GM23338 (cell line): ENCODE results near the gene SLC39A7. TPM values are rescaled to one million over a fixed set of nuclear protein-coding genes. Genes with fewer than 3 reads are reported as not detected.

Experiments used
- ATAC-seq: fragments of 200-7000 bp; cut with Tn5 transposase; 3 replicates; pipeline ENCODE4 v1.9.1; 2020
- DNase-seq: peaks from one replicate; pipeline ENCODE4 v3.0.0-alpha.2; 2015; ENCODE audit warnings: low spot score
- H2AFZ ChIP-seq: fragments of 200-600 bp; sonication (generic); 2 replicates; pipeline ENCODE4 v1.8.0; 2016; ENCODE audit warnings: antibody characterized with exemption, mild to moderate bottlenecking, moderate library complexity
- H3F3A ChIP-seq: fragments of 200-600 bp; sonication (generic); replicated peaks from 2 replicates; pipeline ENCODE4 v1.8.0; 2017; ENCODE audit warnings: antibody characterized with exemption, mixed run types, low read depth
- H3K27ac ChIP-seq: fragments of 200-600 bp; sonication (generic); 2 replicates; pipeline ENCODE4 v1.6.1; 2016; ENCODE audit warnings: low read depth
- H3K27me3 ChIP-seq: fragments of 200-600 bp; sonication (generic); 2 replicates; pipeline ENCODE4 v1.8.0; 2016; ENCODE audit warnings: mild to moderate bottlenecking, mixed run types, moderate library complexity; ENCODE audit not compliant: insufficient read depth
- H3K36me3 ChIP-seq: fragments of 200-600 bp; sonication (generic); 2 replicates; pipeline ENCODE4 v1.8.0; 2016; ENCODE audit warnings: mild to moderate bottlenecking; ENCODE audit not compliant: insufficient read depth
- H3K4me1 ChIP-seq: fragments of 200-600 bp; sonication (generic); 2 replicates; pipeline ENCODE4 v1.8.0; 2016; ENCODE audit warnings: mild to moderate bottlenecking, moderate library complexity; ENCODE audit not compliant: insufficient read depth
- H3K4me2 ChIP-seq: fragments of 200-600 bp; sonication (generic); 2 replicates; pipeline ENCODE4 v1.7.1; 2017; ENCODE audit warnings: mixed run types
- H3K4me3 ChIP-seq: fragments of 200-600 bp; sonication (generic); 2 replicates; pipeline ENCODE4 v1.6.1; 2016; ENCODE audit warnings: mixed run types
- H3K79me2 ChIP-seq: fragments of 200-600 bp; sonication (generic); replicated peaks from 2 replicates; pipeline ENCODE4 v1.8.0; 2017; ENCODE audit warnings: mild to moderate bottlenecking; ENCODE audit not compliant: insufficient read depth
- H3K9me2 ChIP-seq: fragments of 200-600 bp; sonication (generic); 2 replicates; pipeline ENCODE4 v1.8.0; 2017; ENCODE audit not compliant: insufficient read depth
- H4K20me1 ChIP-seq: fragments of 200-600 bp; sonication (generic); replicated peaks from 2 replicates; pipeline ENCODE4 v1.8.0; 2017; ENCODE audit warnings: mild to moderate bottlenecking; ENCODE audit not compliant: insufficient read depth
- H3K27ac Mint-ChIP-seq: 2 replicates; pipeline ENCODE4 v1.8.0; 2020; ENCODE audit warnings: inconsistent platforms, mild to moderate bottlenecking, moderate library complexity, mixed read lengths
- H3K27me3 Mint-ChIP-seq: 3 replicates; pipeline ENCODE4 v1.8.0; 2022; ENCODE audit warnings: low read depth, mild to moderate bottlenecking, moderate library complexity, mixed read lengths, inconsistent platforms; ENCODE audit not compliant: insufficient read depth, poor library complexity
- H3K36me3 Mint-ChIP-seq: 3 replicates; pipeline ENCODE4 v1.8.0; 2021; ENCODE audit warnings: low read depth, mild to moderate bottlenecking, inconsistent platforms, moderate library complexity, mixed read lengths
- H3K4me1 Mint-ChIP-seq: 3 replicates; pipeline ENCODE4 v1.8.0; 2020; ENCODE audit warnings: mild to moderate bottlenecking, inconsistent platforms, mixed read lengths
- H3K4me3 Mint-ChIP-seq: 3 replicates; pipeline ENCODE4 v1.8.0; 2021; ENCODE audit warnings: moderate library complexity, mild to moderate bottlenecking, inconsistent platforms, mixed read lengths
- H3K9me3 Mint-ChIP-seq: 3 replicates; pipeline ENCODE4 v1.8.0; 2020; ENCODE audit warnings: moderate library complexity, mild to moderate bottlenecking, inconsistent platforms, mixed read lengths
- CREB1 ChIP-seq: fragments of 250-450 bp; sonication (Bioruptor Pico); IDR thresholded peaks from 2 replicates; pipeline ENCODE4 v1.5.0; 2020; ENCODE audit warnings: low read depth, mild to moderate bottlenecking, moderate library complexity
- EZH2phosphoT487 ChIP-seq: fragments of 200-600 bp; sonication (generic); IDR thresholded peaks from one replicate; pipeline ENCODE4 v1.8.1; 2018; ENCODE audit warnings: antibody characterized with exemption; ENCODE audit not compliant: unreplicated experiment
- NANOG ChIP-seq: IDR thresholded peaks from 2 replicates; pipeline ENCODE4 v1.6.1; 2016; ENCODE audit warnings: antibody characterized with exemption, borderline replicate concordance
- POLR2AphosphoS5 ChIP-seq: IDR thresholded peaks from 2 replicates; pipeline ENCODE4 v1.6.1; 2016; ENCODE audit warnings: antibody characterized with exemption, low read depth
- REST ChIP-seq: IDR thresholded peaks from one replicate; pipeline ENCODE4 v1.6.1; 2018; ENCODE audit warnings: antibody characterized with exemption; ENCODE audit not compliant: unreplicated experiment
- polyA plus RNA-seq: library from polyadenylated mRNA; unstranded; fragments of >200 nt; fragmentation: Nextera tagmentation; extraction: Ambion mirVana; gene quantifications from 2 replicates; pipeline ENCODE4 v1.2.1, GENCODE V29; 2016
- total RNA-seq: library from RNA; depleted of rRNA; stranded (reverse); fragments of >200 nt; shearing (Covaris generic); gene quantifications from 2 replicates; pipeline ENCODE4 v1.2.3, GENCODE V29; 2014

Gene SLC39A7
- total and polyA plus RNA-seq, 2 experiments from 2014 or later, result 9.0 to 75.9 TPM

- H3K36me3 Mint-ChIP-seq, result no peaks in the 10 kb centered on the region
- Histone ChIP-seq H3K27ac (no peak overlapping the region), H3K9me2 (no peaks in the 10 kb centered on the region), H3K79me2 (no peaks in the 10 kb centered on the region), H3F3A (0 out of 2 replicates have a peak, but pooled peaks cover 3% of the 10 kb centered on the region), H2AFZ (no peak overlapping the region), H3K27me3 (peaks cover 15% of the 10 kb centered on the region), H3K4me2 (no peak overlapping the region), H3K4me1 (peaks cover 12% of the 10 kb centered on the region), H3K36me3 (no peaks in the 10 kb centered on the region), H3K4me3 (no peak overlapping the region), H4K20me1 (no peaks in the 10 kb centered on the region)
- peaks cover 18% of the 10 kb centered on the region for H3K4me1 Mint-ChIP-seq
- H3K4me3 Mint-ChIP-seq, result no peak overlapping the region; the same call in 2 of the 3 replicates
- DNase-seq, result peak; percentile 47
- H3K9me3 Mint-ChIP-seq, result no peaks in the 10 kb centered on the region; the same call in 1 of the 3 replicates
- H3K27me3 Mint-ChIP-seq, result peaks cover 25% of the 10 kb centered on the region
- no peak overlapping the region; the same call in 1 of the 2 replicates for H3K27ac Mint-ChIP-seq
- ATAC-seq, result no peak
- TF ChIP-seq REST (no peak), CREB1 (CRISPR knock-in tag) (peak; percentile 84), EZH2phosphoT487 (no peak)
Observed at GRCh38 chr6:33164665-33165373, 35.8 kb upstream of the SLC39A7 start.

- no peak for DNase-seq
- Histone ChIP-seq H3K27me3 (peaks cover 15% of the 10 kb centered on the region), H4K20me1 (no peaks in the 10 kb centered on the region), H3K4me3 (no peak overlapping the region), H3K4me2 (no peak overlapping the region), H3K4me1 (peaks cover 11% of the 10 kb centered on the region), H3K27ac (no peak overlapping the region), H3K36me3 (no peaks in the 10 kb centered on the region), H2AFZ (no peak overlapping the region), H3K79me2 (no peaks in the 10 kb centered on the region), H3K9me2 (no peaks in the 10 kb centered on the region), H3F3A (0 out of 2 replicates have a peak, but pooled peaks cover 3% of the 10 kb centered on the region)
- Mint-ChIP-seq H3K4me1 (peaks cover 15% of the 10 kb centered on the region), H3K27me3 (peaks cover 25% of the 10 kb centered on the region), H3K27ac (no peak overlapping the region), H3K4me3 (no peak overlapping the region; the same call in 2 of the 3 replicates), H3K36me3 (no peaks in the 10 kb centered on the region), H3K9me3 (no peaks in the 10 kb centered on the region; the same call in 1 of the 3 replicates)
- no peak for ATAC-seq
- TF ChIP-seq NANOG (no peak), CREB1 (CRISPR knock-in tag) (no peak), POLR2AphosphoS5 (no peak)
Observed at GRCh38 chr6:33165581-33166258, 34.9 kb upstream of the SLC39A7 start.
